OCI-LY7 (cell line): Measurements from ENCODE around the gene TTC8. TPM values are rescaled to one million over a fixed set of nuclear protein-coding genes. Genes with fewer than 3 reads are reported as not detected.

Experiments
- BruUV-seq: library from RNA; stranded (reverse); fragments of 400-500 nt; replicated peaks from 2 replicates; lab custom pipeline; 2021; lab: Mats Ljungman, UMichigan
- CTCF ChIA-PET: fragments of 300-600 bp; sonication (Branson Sonifier 250); formaldehyde crosslinking; loops from one replicate; lab custom pipeline; 2022; ENCODE audit warnings: antibody characterized with exemption; ENCODE audit not compliant: unreplicated experiment; lab: Charles Lee
- POLR2A ChIA-PET: fragments of 300-600 bp; sonication (Branson Sonifier 250); formaldehyde crosslinking; loops from one replicate; lab custom pipeline; 2022; ENCODE audit warnings: antibody characterized with exemption; lab: Charles Lee
- DNase-seq: peaks from one replicate; pipeline ENCODE4 v3.0.0-alpha.2; 2015; ENCODE audit warnings: low spot score
- H2AFZ ChIP-seq: fragments of 200-600 bp; sonication (generic), shearing (Covaris generic); 2 replicates; pipeline ENCODE4 v1.6.1; 2014; ENCODE audit warnings: mild to moderate bottlenecking, antibody characterized with exemption, low read length, moderate library complexity
- H3K27ac ChIP-seq: fragments of 200-600 bp; sonication (generic); 2 replicates; pipeline ENCODE4 v1.5.1; 2014; ENCODE audit warnings: mixed run types, low read depth, mild to moderate bottlenecking, moderate library complexity, low read length, inconsistent platforms; ENCODE audit not compliant: poor library complexity, severe bottlenecking
- H3K36me3 ChIP-seq: fragments of 200-600 bp; sonication (generic); 2 replicates; pipeline ENCODE4 v1.6.1; 2014; ENCODE audit warnings: mild to moderate bottlenecking, antibody characterized with exemption, low read length, moderate library complexity, mixed read lengths; ENCODE audit not compliant: insufficient read depth
- H3K4me1 ChIP-seq: fragments of 200-600 bp; sonication (generic); 2 replicates; pipeline ENCODE4 v1.5.1; 2014; ENCODE audit warnings: mild to moderate bottlenecking, low read length; ENCODE audit not compliant: insufficient read depth, poor library complexity, severe bottlenecking
- H3K4me2 ChIP-seq: fragments of 200-600 bp; sonication (generic); 2 replicates; pipeline ENCODE4 v1.6.1; 2014; ENCODE audit warnings: mild to moderate bottlenecking, low read length
- H3K4me3 ChIP-seq: fragments of 200-600 bp; sonication (generic); 2 replicates; pipeline ENCODE4 v1.5.1; 2014; ENCODE audit warnings: mild to moderate bottlenecking, low read depth, low read length; ENCODE audit not compliant: poor library complexity, severe bottlenecking
- H3K79me2 ChIP-seq: fragments of 200-600 bp; sonication (generic); 2 replicates; pipeline ENCODE4 v1.6.1; 2016; ENCODE audit warnings: low read depth, mild to moderate bottlenecking, low read length, moderate library complexity, mixed read lengths; ENCODE audit not compliant: insufficient read depth
- H3K9me2 ChIP-seq: fragments of 200-600 bp; sonication (generic); 2 replicates; pipeline ENCODE4 v1.6.1; 2016; ENCODE audit warnings: mild to moderate bottlenecking, low read length, mixed read lengths; ENCODE audit not compliant: insufficient read depth
- H3K9me3 ChIP-seq: fragments of 200-600 bp; sonication (generic); 2 replicates; pipeline ENCODE4 v1.6.1; 2014; ENCODE audit warnings: mild to moderate bottlenecking, mixed run types, low read length, mixed read lengths
- H4K20me1 ChIP-seq: fragments of 200-600 bp; sonication (generic); 2 replicates; pipeline ENCODE4 v1.6.1; 2014; ENCODE audit warnings: mild to moderate bottlenecking, antibody characterized with exemption, low read length, moderate library complexity, mixed read lengths; ENCODE audit not compliant: insufficient read depth
- EZH2phosphoT487 ChIP-seq: fragments of 200-600 bp; sonication (generic); IDR thresholded peaks from 2 replicates; pipeline ENCODE4 v1.6.1; 2018; ENCODE audit warnings: low read depth, borderline replicate concordance, mild to moderate bottlenecking, mixed run types, antibody characterized with exemption, low read length, moderate library complexity, mixed read lengths
- intact Hi-C: fragments of 100-400 bp; cut with micrococcal nuclease; formaldehyde crosslinking; loops from one replicate; pipeline ENCODE4 v1.10.0; 2022; ENCODE audit not compliant: unreplicated experiment
- total RNA-seq, 2 experiments: library from RNA; depleted of rRNA in 1 of 2; stranded (reverse); fragments of >200 nt in 1 of 2; shearing (Covaris generic) in 1 of 2; gene quantifications; 2 replicates each; pipeline ENCODE4 v1.2.3, GENCODE V29; 2014 to 2022
- TF ChIP-seq, protein P1 (sequence below): fragments of 200-600 bp; sonication (generic); conservative IDR thresholded peaks from 2 replicates; pipeline ENCODE4 v1.5.1; 2014; ENCODE audit warnings: mild to moderate bottlenecking, antibody characterized with exemption, low read length, moderate library complexity, mixed read lengths

The TTC8 gene
- total RNA-seq, 2 experiments from 2014 or later, result 3.0 to 8.2 TPM

DNA sequence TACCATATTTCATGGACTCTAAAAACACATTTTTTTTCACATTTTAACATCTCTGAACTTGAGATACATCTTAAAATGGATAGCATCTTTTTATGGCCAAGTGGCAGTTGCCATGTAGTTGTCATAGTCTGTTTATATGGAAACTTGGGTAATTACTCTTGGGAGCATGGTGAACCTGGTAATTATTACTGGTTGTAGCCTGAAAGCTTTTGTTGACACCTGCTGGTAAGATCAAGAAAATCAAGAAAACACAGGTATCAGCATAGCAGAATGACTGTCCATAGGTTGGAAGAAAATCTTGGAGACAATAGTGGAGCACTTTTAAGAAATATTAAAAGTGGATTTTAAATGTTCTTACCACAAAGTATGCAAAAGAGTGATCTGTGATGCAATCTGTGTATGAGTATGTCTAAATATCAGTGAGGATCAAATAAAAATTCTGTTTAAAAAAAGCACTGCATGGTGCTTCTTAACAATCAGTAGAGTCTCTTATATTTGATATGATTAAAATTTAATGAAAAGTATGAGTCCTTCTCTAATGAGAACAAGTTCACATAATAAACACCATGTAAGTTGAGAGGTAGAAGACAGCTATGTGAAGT is 44.2 kb downstream of the TTC8 start:
- BruUV-seq, result no TSS peak
- intact Hi-C loops, result loop anchor here (1.0 kb wide), 1 partner anchor 201 kb away; no protein-coding TSS in a partner anchor

GRCh38 chr14:88870777-88871176 is 46.3 kb downstream of the TTC8 start:
- no peak overlapping the region for H3K4me3 ChIP-seq
- no peak overlapping the region for H3K4me2 ChIP-seq
- H3K9me2 ChIP-seq, result no peaks in the 10 kb centered on the region
- no peak for DNase-seq
- no peaks in the 10 kb centered on the region for H3K36me3 ChIP-seq
- no TSS peak for BruUV-seq
- H2AFZ ChIP-seq, result no peak overlapping the region
- H3K79me2 ChIP-seq, result no peaks in the 10 kb centered on the region
- no peaks in the 10 kb centered on the region for H3K4me1 ChIP-seq
- CTCF ChIA-PET, result no interaction called here
- no peaks in the 10 kb centered on the region for H3K9me3 ChIP-seq
- H4K20me1 ChIP-seq, result no peaks in the 10 kb centered on the region
- intact Hi-C loops, result no loop called here
- TF ChIP-seq, protein P1, sequence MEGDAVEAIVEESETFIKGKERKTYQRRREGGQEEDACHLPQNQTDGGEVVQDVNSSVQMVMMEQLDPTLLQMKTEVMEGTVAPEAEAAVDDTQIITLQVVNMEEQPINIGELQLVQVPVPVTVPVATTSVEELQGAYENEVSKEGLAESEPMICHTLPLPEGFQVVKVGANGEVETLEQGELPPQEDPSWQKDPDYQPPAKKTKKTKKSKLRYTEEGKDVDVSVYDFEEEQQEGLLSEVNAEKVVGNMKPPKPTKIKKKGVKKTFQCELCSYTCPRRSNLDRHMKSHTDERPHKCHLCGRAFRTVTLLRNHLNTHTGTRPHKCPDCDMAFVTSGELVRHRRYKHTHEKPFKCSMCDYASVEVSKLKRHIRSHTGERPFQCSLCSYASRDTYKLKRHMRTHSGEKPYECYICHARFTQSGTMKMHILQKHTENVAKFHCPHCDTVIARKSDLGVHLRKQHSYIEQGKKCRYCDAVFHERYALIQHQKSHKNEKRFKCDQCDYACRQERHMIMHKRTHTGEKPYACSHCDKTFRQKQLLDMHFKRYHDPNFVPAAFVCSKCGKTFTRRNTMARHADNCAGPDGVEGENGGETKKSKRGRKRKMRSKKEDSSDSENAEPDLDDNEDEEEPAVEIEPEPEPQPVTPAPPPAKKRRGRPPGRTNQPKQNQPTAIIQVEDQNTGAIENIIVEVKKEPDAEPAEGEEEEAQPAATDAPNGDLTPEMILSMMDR, result no peak
- TF ChIP-seq EZH2phosphoT487, result no peak
- POLR2A ChIA-PET, result interaction anchor here (0.5 kb wide), 1 partner anchor 62 kb away, joined by 3 read pairs; no protein-coding TSS in a partner anchor
- H3K27ac ChIP-seq, result no peak overlapping the region

More for the DNA sequence above, 44.2 kb downstream of the TTC8 start:
- Histone ChIP-seq H3K79me2 (no peaks in the 10 kb centered on the region), H3K27ac (no peak overlapping the region), H3K4me3 (no peak overlapping the region), H2AFZ (no peak overlapping the region), H3K36me3 (no peaks in the 10 kb centered on the region), H3K4me2 (no peak overlapping the region), H3K9me2 (no peaks in the 10 kb centered on the region), H4K20me1 (no peaks in the 10 kb centered on the region), H3K4me1 (no peaks in the 10 kb centered on the region), H3K9me3 (no peaks in the 10 kb centered on the region)
- TF ChIP-seq EZH2phosphoT487, result no peak
- TF ChIP-seq, protein P1, result peak; percentile 72
- ChIA-PET POLR2A (interaction anchor here (1.1 to 2.1 kb wide), 2 partner anchors 200 to 226 kb away, joined by 3 to 8 read pairs; no protein-coding TSS in a partner anchor), CTCF (no interaction called here)
- DNase-seq, result peak; percentile 21

DNA sequence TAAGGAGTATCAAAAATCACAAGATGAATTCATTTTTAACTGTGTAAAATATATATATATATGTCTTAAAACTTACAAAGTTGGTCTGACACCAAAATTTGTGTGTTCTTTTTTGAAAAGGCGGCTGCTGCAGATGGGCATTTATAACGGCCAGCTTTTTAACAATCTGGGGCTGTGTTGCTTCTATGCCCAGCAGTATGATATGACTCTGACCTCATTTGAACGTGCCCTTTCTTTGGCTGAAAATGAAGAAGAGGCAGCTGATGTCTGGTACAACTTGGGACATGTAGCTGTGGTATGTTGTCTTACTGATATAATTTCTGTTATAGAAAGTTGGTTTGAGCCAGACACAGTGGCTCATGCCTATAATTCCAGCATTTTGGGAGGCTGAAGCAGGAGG is 47.0 kb downstream of the TTC8 start:
- Histone ChIP-seq H4K20me1 (no peaks in the 10 kb centered on the region), H3K4me2 (no peak overlapping the region), H3K9me2 (no peaks in the 10 kb centered on the region), H3K79me2 (no peaks in the 10 kb centered on the region), H3K4me3 (no peak overlapping the region), H3K27ac (no peak overlapping the region), H3K36me3 (no peaks in the 10 kb centered on the region), H2AFZ (no peak overlapping the region), H3K9me3 (no peaks in the 10 kb centered on the region), H3K4me1 (no peaks in the 10 kb centered on the region)
- ChIA-PET CTCF (no interaction called here), POLR2A (interaction anchor here (0.5 to 0.8 kb wide), 3 partner anchors 10 to 376 kb away, joined by 3 read pairs; no protein-coding TSS in a partner anchor)
- intact Hi-C loops, result no loop called here
- no peak for DNase-seq
- TF ChIP-seq EZH2phosphoT487, result no peak
- TF ChIP-seq, protein P1, result no peak
- BruUV-seq, result no TSS peak
